OCI-LY3 (cell line): ENCODE data around the gene SPOCD1.

Source experiments
- CTCF ChIP-seq: fragments of 200-600, 300-600 bp; sonication (generic); IDR thresholded peaks from 2 replicates; pipeline ENCODE4 v1.5.1; 2014; ENCODE audit warnings: antibody characterized with exemption, low read length, low read depth
- EZH2phosphoT487 ChIP-seq: fragments of 200-600 bp; shearing (Covaris generic); IDR thresholded peaks from 2 replicates; pipeline ENCODE4 v1.6.1; 2018; ENCODE audit warnings: antibody characterized with exemption, mixed run types, low read depth

- TF ChIP-seq CTCF (no peak), EZH2phosphoT487 (no peak)
These were observed 48.6 kb downstream of the SPOCD1 start for GRCh38 chr1:31767225-31767624.
